CD4-positive, alpha-beta memory T cell (primary cell): ENCODE measurements around the gene PLXNA4. TPM values are rescaled to one million over a fixed set of nuclear protein-coding genes. Genes with fewer than 3 reads are reported as not detected.

Source experiments
- CTCF ChIA-PET: fragments of 350-600 bp; sonication (Branson Sonifier 250); formaldehyde crosslinking; loops from one replicate; lab custom pipeline; 2021; ENCODE audit warnings: inconsistent platforms; ENCODE audit not compliant: partially characterized antibody; lab: Charles Lee
- POLR2A ChIA-PET: fragments of 350-600 bp; sonication (Branson Sonifier 250); formaldehyde crosslinking; loops from one replicate; lab custom pipeline; 2021; ENCODE audit not compliant: partially characterized antibody; lab: Charles Lee
- DNase-seq, 5 donors: peaks; one replicate each; pipeline versions ENCODE4 v3.0.0 to v3.0.0-alpha.2; 2020 to 2022; ENCODE audit warnings: mixed read lengths in 1 of 5
- H3K27ac ChIP-seq: one replicate; pipeline ENCODE4 v1.7.0; 2013; ENCODE audit warnings: low read depth, low read length
- H3K27me3 ChIP-seq: 2 replicates; pipeline ENCODE4 v1.7.0; 2013; ENCODE audit warnings: mild to moderate bottlenecking, low read length, moderate library complexity; ENCODE audit not compliant: insufficient read depth
- H3K36me3 ChIP-seq: 2 replicates; pipeline ENCODE4 v1.7.0; 2013; ENCODE audit warnings: mild to moderate bottlenecking, low read length, moderate library complexity; ENCODE audit not compliant: insufficient read depth
- H3K4me1 ChIP-seq: 2 replicates; pipeline ENCODE4 v1.7.0; 2013; ENCODE audit warnings: mild to moderate bottlenecking, low read length, moderate library complexity; ENCODE audit not compliant: insufficient read depth
- H3K4me3 ChIP-seq, 2 donors: one replicate each; pipeline ENCODE4 v1.7.0; 2013; ENCODE audit warnings: low read length in 2 of 2, mild to moderate bottlenecking in 1 of 2
- H3K9me3 ChIP-seq, 2 donors: one replicate each; pipeline ENCODE4 v1.7.0; 2013; ENCODE audit warnings: low read length in 2 of 2, control low read depth in 1 of 2; ENCODE audit not compliant: control insufficient read depth in 1 of 2
- H3K27ac Mint-ChIP-seq, 7 donors: one replicate each; pipeline ENCODE4 v1.8.0; 2020 to 2021; ENCODE audit warnings: mixed read lengths in 7 of 7, mild to moderate bottlenecking in 6 of 7, inconsistent platforms in 3 of 7, moderate library complexity in 3 of 7
- H3K27me3 Mint-ChIP-seq, 2 donors: one replicate each; pipeline ENCODE4 v1.8.0; 2020 to 2021; ENCODE audit warnings: mixed read lengths in 2 of 2
- H3K36me3 Mint-ChIP-seq, 2 donors: one replicate each; pipeline ENCODE4 v1.8.0; 2020 to 2021; ENCODE audit warnings: mixed read lengths in 2 of 2, inconsistent platforms in 1 of 2, mild to moderate bottlenecking in 1 of 2
- H3K4me1 Mint-ChIP-seq, 4 donors: one replicate each; pipeline ENCODE4 v1.8.0; 2020 to 2021; ENCODE audit warnings: mixed read lengths in 4 of 4, mild to moderate bottlenecking in 1 of 4
- H3K4me3 Mint-ChIP-seq, 8 donors: one replicate each; pipeline ENCODE4 v1.8.0; 2020 to 2021; ENCODE audit warnings: mixed read lengths in 8 of 8, mild to moderate bottlenecking in 7 of 8, moderate library complexity in 6 of 8, inconsistent platforms in 3 of 8
- H3K9me3 Mint-ChIP-seq, 8 donors: one replicate each; pipeline ENCODE4 v1.8.0; 2020 to 2021; ENCODE audit warnings: mixed read lengths in 8 of 8, mild to moderate bottlenecking in 5 of 8, inconsistent platforms in 3 of 8, moderate library complexity in 1 of 8
- intact Hi-C: fragments of 100-400 bp; cut with micrococcal nuclease; formaldehyde crosslinking; loops from one replicate; pipeline ENCODE4 v1.15.1; 2023
- polyA plus RNA-seq, 2 donors: library from polyadenylated mRNA; unstranded; fragments of 300-500 nt; fragmentation: Illumina TruSeq; gene quantifications; one replicate each; pipeline ENCODE4 v1.2.3, GENCODE V29; 2021
- total RNA-seq, 2 experiments: library from RNA; stranded (reverse); gene quantifications; one replicate each; pipeline ENCODE4 v1.2.3, GENCODE V29; 2021

PLXNA4 gene
- total and polyA plus RNA-seq, 4 experiments from 2014 or later, result 0.06 to 0.94 (median 0.58) TPM

GRCh38 chr7:132469681-132470080, 106.6 kb downstream of the PLXNA4 start:
- intact Hi-C loops, result loop anchor here (10.0 kb wide), 1 partner anchor 105 kb away; the partner anchor contains the start of gene PLXNA4
- Mint-ChIP-seq H3K9me3 (peaks cover 0 to 2% (median 0%) of the 10 kb centered on the region in 8 donors), H3K4me1 (peaks cover 8 to 18% (median 14%) of the 10 kb centered on the region in 4 donors), H3K4me3 (no peak overlapping the region), H3K27me3 (peaks cover 1 to 5% of the 10 kb centered on the region in 2 donors), H3K27ac (no peak overlapping the region), H3K36me3 (no peaks in the 10 kb centered on the region)
- H3K27me3 ChIP-seq, result no peaks in the 10 kb centered on the region
- CTCF ChIA-PET, result no interaction called here
- H3K4me3 ChIP-seq, result no peak overlapping the region
- peaks cover 11% of the 10 kb centered on the region for H3K4me1 ChIP-seq
- H3K9me3 ChIP-seq, result no peaks in the 10 kb centered on the region
- POLR2A ChIA-PET, result no interaction called here
- H3K27ac ChIP-seq, result no peak overlapping the region
- no peaks in the 10 kb centered on the region for H3K36me3 ChIP-seq
- DNase-seq, result no peak

- peaks cover 6 to 14% (median 10%) of the 10 kb centered on the region in 4 donors for H3K4me1 Mint-ChIP-seq
- no peak overlapping the region for H3K27ac Mint-ChIP-seq
- no peak overlapping the region for H3K27ac ChIP-seq
- DNase-seq, result no peak
- H3K36me3 Mint-ChIP-seq, result no peaks in the 10 kb centered on the region
- no peaks in the 10 kb centered on the region for H3K36me3 ChIP-seq
- no peak overlapping the region for H3K4me3 ChIP-seq
- H3K4me1 ChIP-seq, result peaks cover 7% of the 10 kb centered on the region
- H3K27me3 ChIP-seq, result no peaks in the 10 kb centered on the region
- intact Hi-C loops, result no loop called here
- H3K9me3 Mint-ChIP-seq, result peaks cover 0 to 2% (median 0%) of the 10 kb centered on the region in 8 donors
- CTCF ChIA-PET, result no interaction called here
- H3K4me3 Mint-ChIP-seq, result no peak overlapping the region
- peaks cover 1 to 5% of the 10 kb centered on the region in 2 donors for H3K27me3 Mint-ChIP-seq
- POLR2A ChIA-PET, result no interaction called here
- H3K9me3 ChIP-seq, result no peaks in the 10 kb centered on the region
Measured at GRCh38 chr7:132469264-132469663, 107.0 kb downstream of the PLXNA4 start.

GRCh38 chr7:132466367-132466766, 109.9 kb downstream of the PLXNA4 start:
- Mint-ChIP-seq H3K27me3 (peaks cover 1% of the 10 kb centered on the region in 2 donors), H3K27ac (no peak overlapping the region), H3K9me3 (peaks cover 0 to 2% (median 0%) of the 10 kb centered on the region in 8 donors), H3K4me1 (peaks cover 4 to 19% (median 11%) of the 10 kb centered on the region in 4 donors), H3K4me3 (no peak overlapping the region), H3K36me3 (no peaks in the 10 kb centered on the region)
- Histone ChIP-seq H3K9me3 (no peaks in the 10 kb centered on the region), H3K27me3 (no peaks in the 10 kb centered on the region), H3K4me3 (no peak overlapping the region), H3K4me1 (peaks cover 10% of the 10 kb centered on the region), H3K27ac (no peak overlapping the region), H3K36me3 (no peaks in the 10 kb centered on the region)
- DNase-seq, result no peak
- ChIA-PET POLR2A (no interaction called here), CTCF (no interaction called here)
- intact Hi-C loops, result no loop called here

GRCh38 chr7:132465516-132465915, 110.8 kb downstream of the PLXNA4 start:
- ChIA-PET CTCF (no interaction called here), POLR2A (no interaction called here)
- no peaks in the 10 kb centered on the region for H3K36me3 Mint-ChIP-seq
- Histone ChIP-seq H3K4me3 (no peak overlapping the region), H3K36me3 (no peaks in the 10 kb centered on the region), H3K9me3 (no peaks in the 10 kb centered on the region), H3K27me3 (no peaks in the 10 kb centered on the region), H3K4me1 (peaks cover 18% of the 10 kb centered on the region), H3K27ac (no peak overlapping the region)
- H3K4me3 Mint-ChIP-seq, result no peak overlapping the region
- no peak for DNase-seq
- peak overlapping the region in 3 of 7 donors; percentile 29 to 50 (median 32) for H3K27ac Mint-ChIP-seq
- H3K27me3 Mint-ChIP-seq, result peaks cover 1% of the 10 kb centered on the region in 2 donors
- H3K9me3 Mint-ChIP-seq, result peaks cover 0 to 2% (median 0%) of the 10 kb centered on the region in 8 donors
- intact Hi-C loops, result no loop called here
- H3K4me1 Mint-ChIP-seq, result peaks cover 13 to 28% (median 20%) of the 10 kb centered on the region in 4 donors

GRCh38 chr7:132464740-132465139, 111.5 kb downstream of the PLXNA4 start:
- H3K4me3 Mint-ChIP-seq, result no peak overlapping the region
- H3K36me3 Mint-ChIP-seq, result no peaks in the 10 kb centered on the region
- Histone ChIP-seq H3K4me3 (no peak overlapping the region), H3K9me3 (no peaks in the 10 kb centered on the region), H3K4me1 (peaks cover 22% of the 10 kb centered on the region), H3K36me3 (no peaks in the 10 kb centered on the region), H3K27me3 (no peaks in the 10 kb centered on the region), H3K27ac (no peak overlapping the region)
- ChIA-PET POLR2A (no interaction called here), CTCF (interaction anchor here (1.3 kb wide), 1 partner anchor 36 kb away, joined by 3 read pairs; no protein-coding TSS in a partner anchor)
- H3K4me1 Mint-ChIP-seq, result peaks cover 13 to 30% (median 22%) of the 10 kb centered on the region in 4 donors
- peaks cover 1% of the 10 kb centered on the region in 2 donors for H3K27me3 Mint-ChIP-seq
- H3K27ac Mint-ChIP-seq, result no peak overlapping the region
- intact Hi-C loops, result no loop called here
- H3K9me3 Mint-ChIP-seq, result peaks cover 0 to 2% (median 0%) of the 10 kb centered on the region in 8 donors
- no peak for DNase-seq

- Histone ChIP-seq H3K36me3 (no peaks in the 10 kb centered on the region), H3K4me1 (peaks cover 22% of the 10 kb centered on the region), H3K27me3 (no peaks in the 10 kb centered on the region), H3K27ac (no peak overlapping the region), H3K9me3 (no peaks in the 10 kb centered on the region), H3K4me3 (no peak overlapping the region)
- peaks cover 1% of the 10 kb centered on the region in 2 donors for H3K27me3 Mint-ChIP-seq
- peaks cover 0 to 2% (median 0%) of the 10 kb centered on the region in 8 donors for H3K9me3 Mint-ChIP-seq
- POLR2A ChIA-PET, result no interaction called here
- H3K4me3 Mint-ChIP-seq, result no peak overlapping the region
- H3K27ac Mint-ChIP-seq, result peak overlapping the region in 1 of 7 donors; percentile 37
- intact Hi-C loops, result no loop called here
- CTCF ChIA-PET, result interaction anchor here (0.9 to 1.3 kb wide), 2 partner anchors 11 to 35 kb away, joined by 3 to 4 read pairs; no protein-coding TSS in a partner anchor
- no peaks in the 10 kb centered on the region for H3K36me3 Mint-ChIP-seq
- peaks cover 13 to 30% (median 22%) of the 10 kb centered on the region in 4 donors for H3K4me1 Mint-ChIP-seq
- no peak for DNase-seq
Measured at GRCh38 chr7:132463922-132464321, 112.3 kb downstream of the PLXNA4 start.

- Histone ChIP-seq H3K4me1 (peaks cover 22% of the 10 kb centered on the region), H3K27ac (no peak overlapping the region), H3K4me3 (no peak overlapping the region), H3K36me3 (no peaks in the 10 kb centered on the region), H3K9me3 (no peaks in the 10 kb centered on the region), H3K27me3 (no peaks in the 10 kb centered on the region)
- ChIA-PET CTCF (no interaction called here), POLR2A (interaction anchor here (1.1 to 1.3 kb wide), 2 partner anchors 12 to 28 kb away, joined by 3 to 10 read pairs; no protein-coding TSS in a partner anchor)
- no peaks in the 10 kb centered on the region for H3K36me3 Mint-ChIP-seq
- H3K4me1 Mint-ChIP-seq, result peaks cover 15 to 30% (median 22%) of the 10 kb centered on the region in 4 donors
- intact Hi-C loops, result no loop called here
- peak overlapping the region in 1 of 8 donors; percentile 3 for H3K4me3 Mint-ChIP-seq
- no peak for DNase-seq
- H3K9me3 Mint-ChIP-seq, result peaks cover 0 to 2% (median 0%) of the 10 kb centered on the region in 8 donors
- H3K27me3 Mint-ChIP-seq, result peaks cover 1% of the 10 kb centered on the region in 2 donors
- H3K27ac Mint-ChIP-seq, result peak overlapping the region in 1 of 7 donors; percentile 43
Measured at GRCh38 chr7:132462478-132462877, 113.8 kb downstream of the PLXNA4 start.
